Thoracic aorta (tissue), 2 donors: Measurements from ENCODE around the gene GALNT10. TPM values are rescaled to one million over a fixed set of nuclear protein-coding genes. Genes with fewer than 3 reads are reported as not detected.

Experiments
- ATAC-seq: fragments of 150-250 bp; one replicate; pipeline ENCODE4 v1.8.0; 2017; ENCODE audit warnings: low read depth; ENCODE audit not compliant: insufficient number of reproducible peaks, low FRiP score
- DNase-seq: peaks from one replicate; pipeline ENCODE4 v3.0.0-alpha.2; 2020; ENCODE audit warnings: low spot score
- H3K27ac ChIP-seq, 2 donors: fragments of 200-600 bp; sonication (generic); 1 replicate in 1 of 2; 2 replicates in 1 of 2; pipeline ENCODE4 v1.5.1; 2016; ENCODE audit warnings: mild to moderate bottlenecking in 2 of 2, moderate library complexity in 2 of 2
- H3K27me3 ChIP-seq: fragments of 200-600 bp; sonication (generic); replicated peaks from 2 replicates; pipeline ENCODE4 v1.6.0; 2016; ENCODE audit warnings: mild to moderate bottlenecking; ENCODE audit not compliant: insufficient read depth
- H3K36me3 ChIP-seq: fragments of 200-600 bp; sonication (generic); one replicate; pipeline ENCODE4 v1.5.1; 2016
- H3K4me1 ChIP-seq, 2 donors: fragments of 200-600 bp; sonication (generic); 1 replicate in 1 of 2; 2 replicates in 1 of 2; pipeline versions ENCODE4 v1.5.1 to v1.6.0; 2016; ENCODE audit warnings: low read depth in 2 of 2, mild to moderate bottlenecking in 1 of 2; ENCODE audit not compliant: control insufficient read depth in 1 of 2
- H3K4me3 ChIP-seq: fragments of 200-600 bp; sonication (generic); 2 replicates; pipeline ENCODE4 v1.5.1; 2016; ENCODE audit warnings: mild to moderate bottlenecking
- H3K9me3 ChIP-seq: fragments of 200-600 bp; sonication (generic); 2 replicates; pipeline ENCODE4 v1.5.1; 2016
- CTCF ChIP-seq: fragments of 200-600 bp; sonication (generic); IDR thresholded peaks from one replicate; pipeline ENCODE4 v1.5.1; 2019; ENCODE audit warnings: antibody characterized with exemption
- total RNA-seq, 2 donors: library from RNA; depleted of rRNA; stranded (reverse); fragments of >200 nt; gene quantifications; one replicate each; pipeline versions ENCODE4 v1.1.0 to v1.2.3, GENCODE V29; 2016

Gene GALNT10
- total RNA-seq, 2 donors from 2014 or later: 43.0 to 52.7 TPM

DNA sequence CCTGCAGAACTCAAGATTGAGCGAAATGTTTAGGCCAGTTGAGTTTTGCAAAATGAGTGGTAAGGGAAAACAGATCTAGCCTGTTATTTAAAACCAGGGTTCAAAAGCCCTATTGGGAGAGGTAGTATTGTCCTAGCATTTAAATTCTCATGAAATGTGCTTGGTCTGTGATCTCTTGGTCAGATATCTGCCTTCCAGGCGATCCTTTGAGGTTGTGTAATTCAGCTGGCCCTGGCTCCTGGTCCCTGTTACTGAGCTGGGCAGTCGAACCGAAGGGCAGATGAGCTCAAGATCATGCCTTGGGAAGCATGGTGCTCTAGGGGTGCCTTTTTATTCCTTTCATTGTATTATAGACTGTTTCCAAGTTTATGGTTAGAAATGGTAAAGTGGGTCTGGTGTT, 269.6 kb downstream of the GALNT10 start:
- H3K36me3 ChIP-seq: peaks cover 23% of the 10 kb centered on the region
- DNase-seq: no peak

DNA sequence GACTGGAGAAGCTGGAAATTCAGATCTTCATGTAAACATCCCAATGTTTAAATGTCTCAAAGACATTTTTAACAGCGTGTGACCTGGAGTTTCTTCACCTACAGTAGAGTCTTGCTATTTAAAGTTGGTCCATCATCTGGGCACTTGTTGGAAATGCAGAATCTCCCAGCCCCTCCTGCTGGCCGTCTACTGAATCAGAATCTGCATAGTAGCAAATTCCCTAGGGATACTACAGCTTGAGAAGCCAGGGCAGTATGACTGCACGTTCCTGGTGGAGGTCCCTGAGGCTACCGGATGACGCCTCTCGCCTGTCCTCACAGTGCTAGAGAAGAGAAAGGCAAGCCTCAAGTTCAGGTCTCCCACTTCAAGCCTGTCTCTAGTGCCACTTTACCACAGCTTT, 271.0 kb downstream of the GALNT10 start:
- TF ChIP-seq CTCF: no peak
- Histone ChIP-seq H3K36me3 (peaks cover 9% of the 10 kb centered on the region), H3K9me3 (no peaks in the 10 kb centered on the region), H3K4me3 (no peak overlapping the region), H3K4me1 (no peaks in the 10 kb centered on the region), H3K27ac (no peak overlapping the region), H3K27me3 (no peaks in the 10 kb centered on the region)
- no peak for DNase-seq
- no peak for ATAC-seq

More for the DNA sequence above, 269.6 kb downstream of the GALNT10 start:
- ATAC-seq: no peak
- no peak for TF ChIP-seq CTCF
- H3K4me3 ChIP-seq: no peak overlapping the region
- H3K27ac ChIP-seq: no peak overlapping the region
- H3K4me1 ChIP-seq: no peaks in the 10 kb centered on the region
- H3K9me3 ChIP-seq: no peaks in the 10 kb centered on the region
- no peaks in the 10 kb centered on the region for H3K27me3 ChIP-seq

- Histone ChIP-seq H3K4me3 (no peak overlapping the region), H3K4me1 (no peaks in the 10 kb centered on the region), H3K27ac (no peak overlapping the region), H3K9me3 (no peaks in the 10 kb centered on the region), H3K27me3 (no peaks in the 10 kb centered on the region), H3K36me3 (no peaks in the 10 kb centered on the region)
- TF ChIP-seq CTCF: no peak
- ATAC-seq (no peak), DNase-seq (no peak)
Measured at GRCh38 chr5:154464438-154464837, 273.9 kb downstream of the GALNT10 start.

DNA sequence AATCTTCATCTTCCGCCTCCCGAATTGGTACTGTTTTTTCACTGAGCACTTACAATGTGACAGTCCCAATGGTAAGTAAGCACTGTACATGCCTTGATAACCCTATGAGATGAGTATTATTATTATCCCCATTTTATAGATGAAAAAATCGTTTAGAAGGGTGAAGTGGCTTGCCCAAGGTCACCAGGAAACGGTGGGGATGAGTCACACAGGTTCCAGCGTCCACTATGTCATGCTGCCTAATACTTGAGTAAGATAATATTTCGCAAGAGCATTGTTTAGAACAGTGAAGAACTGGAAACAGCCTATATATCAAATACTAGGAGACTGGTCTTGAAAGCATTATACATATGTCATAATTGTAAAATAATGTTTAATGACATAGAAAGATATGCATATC, 274.6 kb downstream of the GALNT10 start:
- ATAC-seq: no peak

DNA sequence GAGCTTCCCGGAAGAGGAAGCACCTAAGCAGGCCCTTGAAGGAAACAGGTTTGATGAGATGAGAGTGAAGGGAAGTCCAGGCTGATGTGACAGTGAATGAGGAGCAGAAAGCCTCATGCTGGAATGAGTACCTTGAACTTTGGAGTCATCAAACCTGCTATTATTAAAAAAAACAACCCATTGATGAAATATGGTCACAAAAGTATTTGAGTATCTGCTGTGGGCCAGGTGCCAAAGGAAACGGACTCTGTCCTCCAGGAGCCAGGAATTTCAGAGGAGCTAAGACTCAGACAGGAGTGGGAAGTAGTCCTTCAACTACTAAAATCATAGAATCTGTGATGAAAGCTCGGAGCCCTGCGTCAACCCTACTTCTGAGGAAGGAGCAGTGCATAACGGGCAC, 275.6 kb downstream of the GALNT10 start:
- Histone ChIP-seq H3K9me3 (no peaks in the 10 kb centered on the region), H3K4me1 (no peaks in the 10 kb centered on the region), H3K27me3 (no peaks in the 10 kb centered on the region), H3K4me3 (no peak overlapping the region), H3K27ac (no peak overlapping the region), H3K36me3 (no peaks in the 10 kb centered on the region)
- ATAC-seq (no peak), DNase-seq (no peak)
- no peak for TF ChIP-seq CTCF

More for the DNA sequence above, 274.6 kb downstream of the GALNT10 start:
- no peak for DNase-seq
- Histone ChIP-seq H3K9me3 (no peaks in the 10 kb centered on the region), H3K4me1 (no peaks in the 10 kb centered on the region), H3K36me3 (no peaks in the 10 kb centered on the region), H3K4me3 (no peak overlapping the region), H3K27ac (no peak overlapping the region), H3K27me3 (no peaks in the 10 kb centered on the region)
- TF ChIP-seq CTCF: no peak
